Urinary bladder (tissue), 4 donors: ENCODE data around the gene AIFM3. TPM values are rescaled to one million over a fixed set of nuclear protein-coding genes. Genes with fewer than 3 reads are reported as not detected.
"Not testable (repeated sequence)": the region's sequence is repeated elsewhere in the genome, so short reads cannot be mapped to it uniquely, and the experiment has no call there.

Experiments used
- DNase-seq: peaks from one replicate; pipeline ENCODE4 v3.0.0-alpha.2; 2015; ENCODE audit errors: extremely low spot score
- H3K27ac ChIP-seq: one replicate; pipeline ENCODE4 v1.5.1; 2013; ENCODE audit warnings: low read depth, mild to moderate bottlenecking, moderate library complexity
- H3K36me3 ChIP-seq: one replicate; pipeline ENCODE4 v1.6.1; 2013; ENCODE audit warnings: mild to moderate bottlenecking, moderate library complexity; ENCODE audit not compliant: insufficient read depth
- H3K4me1 ChIP-seq: one replicate; pipeline ENCODE4 v1.6.1; 2013; ENCODE audit warnings: mild to moderate bottlenecking, moderate library complexity; ENCODE audit not compliant: insufficient read depth
- H3K4me3 ChIP-seq: one replicate; pipeline ENCODE4 v1.5.1; 2013; ENCODE audit warnings: low read depth, low read length
- WGBS: extraction: QIAGEN DNeasy Blood & Tissue Kit; methylation state at CpG from one replicate; pipeline ENCODE4 v1.1.7; 2013; 5-methylcytosine and 5-hydroxymethylcytosine counted together
- polyA plus RNA-seq: library from polyadenylated mRNA; stranded (reverse); fragments of 200-250 nt; gene quantifications from one replicate; pipeline ENCODE4 v1.2.3, GENCODE V29; 2013
- total RNA-seq: library from RNA; depleted of rRNA; stranded (reverse); fragments of >200 nt; gene quantifications from one replicate; pipeline ENCODE4 v1.2.3, GENCODE V29; 2014
- donor health status: healthy with polysubstance abuse.
- donor health status: healthy.

AIFM3 gene, protein sequence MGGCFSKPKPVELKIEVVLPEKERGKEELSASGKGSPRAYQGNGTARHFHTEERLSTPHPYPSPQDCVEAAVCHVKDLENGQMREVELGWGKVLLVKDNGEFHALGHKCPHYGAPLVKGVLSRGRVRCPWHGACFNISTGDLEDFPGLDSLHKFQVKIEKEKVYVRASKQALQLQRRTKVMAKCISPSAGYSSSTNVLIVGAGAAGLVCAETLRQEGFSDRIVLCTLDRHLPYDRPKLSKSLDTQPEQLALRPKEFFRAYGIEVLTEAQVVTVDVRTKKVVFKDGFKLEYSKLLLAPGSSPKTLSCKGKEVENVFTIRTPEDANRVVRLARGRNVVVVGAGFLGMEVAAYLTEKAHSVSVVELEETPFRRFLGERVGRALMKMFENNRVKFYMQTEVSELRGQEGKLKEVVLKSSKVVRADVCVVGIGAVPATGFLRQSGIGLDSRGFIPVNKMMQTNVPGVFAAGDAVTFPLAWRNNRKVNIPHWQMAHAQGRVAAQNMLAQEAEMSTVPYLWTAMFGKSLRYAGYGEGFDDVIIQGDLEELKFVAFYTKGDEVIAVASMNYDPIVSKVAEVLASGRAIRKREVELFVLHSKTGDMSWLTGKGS
- total RNA-seq (0.53 TPM), polyA plus RNA-seq (2.8 TPM)

DNA sequence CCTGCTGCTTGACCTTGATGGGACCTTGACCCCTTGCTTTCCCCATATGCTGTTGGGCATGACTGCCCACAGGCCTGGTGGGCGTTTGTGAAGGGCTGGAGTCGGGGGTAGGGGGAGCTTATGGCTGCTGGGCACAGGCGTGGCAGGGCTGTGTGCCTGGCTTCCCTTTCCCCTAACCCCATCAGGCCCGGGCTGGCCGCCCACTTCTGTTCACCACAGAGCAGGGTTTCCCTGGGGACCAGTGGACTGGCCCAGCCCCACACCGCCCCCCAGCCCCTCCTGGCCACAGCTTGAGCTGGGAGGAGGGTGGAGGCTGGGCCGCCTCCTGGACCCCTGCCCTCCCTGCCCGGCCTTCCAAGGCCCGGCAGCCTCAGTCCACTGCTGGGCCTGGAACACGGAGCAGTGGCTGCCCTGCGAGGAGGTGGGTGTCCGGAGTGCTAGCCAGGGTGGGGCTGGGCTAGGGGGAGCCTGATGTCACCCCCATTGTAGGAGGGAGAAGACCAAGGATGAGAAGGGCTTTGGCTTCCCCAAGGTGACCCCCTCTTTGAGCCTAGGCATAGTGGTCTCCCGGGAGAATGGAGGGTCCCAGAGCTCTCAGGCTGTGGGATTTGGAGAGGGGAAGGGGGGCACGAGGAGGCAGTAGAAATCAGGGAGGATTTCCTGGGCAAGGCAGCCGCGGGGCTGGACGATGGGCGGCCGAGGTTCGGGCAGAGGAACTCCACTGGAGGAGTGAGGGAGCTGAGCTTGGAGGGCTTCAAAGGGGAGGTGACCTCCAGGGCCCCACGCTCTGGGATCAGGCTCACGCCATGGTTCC lies at the start of gene AIFM3:
AIFM3 (plus strand) TSS at position 373 of the 814 bp plus-strand sequence. CDS start 690 bp downstream, outside the sequence.
- Histone ChIP-seq H3K36me3 (no peaks in the 10 kb centered on the region), H3K4me3 (no peak within 1 kb of the TSS), H3K27ac (no peak within 1 kb of the TSS), H3K4me1 (no peaks in the 10 kb centered on the region)
- no peak for DNase-seq
- WGBS = 59% methylated on average over 22 of the region's 22 CpGs

DNA sequence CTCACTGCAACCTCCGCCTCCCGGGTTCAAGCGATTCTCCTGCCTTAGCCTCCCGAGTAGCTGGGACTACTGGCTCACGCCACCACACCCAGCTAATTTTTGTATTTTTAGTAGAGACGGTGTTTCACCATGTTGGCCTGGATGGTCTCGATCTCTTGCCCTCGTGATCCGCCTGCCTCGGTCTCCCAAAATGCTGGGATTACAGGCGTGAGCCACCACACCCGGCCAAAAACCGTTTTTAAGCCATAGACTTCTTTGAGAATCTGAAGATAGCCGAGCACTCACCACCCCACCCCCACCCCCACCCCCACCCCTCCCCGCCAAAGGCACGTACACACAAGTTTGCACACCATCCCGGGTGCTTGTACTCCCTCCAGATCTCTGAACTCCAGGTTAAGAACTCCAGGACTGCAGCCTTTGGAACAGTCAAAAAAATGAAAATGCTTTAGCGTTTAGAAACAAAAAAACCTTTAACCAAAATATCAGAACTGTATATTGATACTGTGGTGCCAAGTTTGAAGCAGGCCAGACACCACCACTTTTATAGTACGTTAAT lies 48.3 kb upstream of the AIFM3 start:
- no peak for DNase-seq
- 2% methylated on average over 19 of the region's 19 CpGs for WGBS
- Histone ChIP-seq H3K4me3 (peak overlapping the region; percentile 86), H3K4me1 (no peaks in the 10 kb centered on the region), H3K36me3 (no peaks in the 10 kb centered on the region), H3K27ac (no peak overlapping the region)

DNA sequence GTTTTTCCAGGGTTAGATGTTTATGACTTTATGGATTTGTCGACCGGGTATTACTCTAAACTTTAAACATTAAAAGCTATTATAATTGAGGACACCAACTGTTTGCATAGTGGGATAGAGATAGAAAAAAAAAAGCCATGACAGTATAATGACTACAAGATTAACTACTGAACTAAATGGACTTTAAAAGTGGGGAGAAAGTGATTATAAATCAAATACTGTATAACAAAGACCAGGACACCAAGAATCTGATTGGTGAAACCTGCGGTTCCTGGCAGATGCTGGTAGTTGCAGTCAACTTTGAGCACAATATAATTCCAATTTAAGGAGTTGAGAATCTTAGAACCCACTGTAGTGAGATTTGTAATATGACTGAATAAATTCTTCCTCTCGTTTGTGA lies 47.3 kb upstream of the AIFM3 start:
- Histone ChIP-seq H3K36me3 (peaks cover 3% of the 10 kb centered on the region), H3K4me3 (peak overlapping the region; percentile 26), H3K27ac (no peak overlapping the region), H3K4me1 (no peaks in the 10 kb centered on the region)
- DNase-seq = no peak
- 6% methylated on average over 4 of the region's 4 CpGs for WGBS

DNA sequence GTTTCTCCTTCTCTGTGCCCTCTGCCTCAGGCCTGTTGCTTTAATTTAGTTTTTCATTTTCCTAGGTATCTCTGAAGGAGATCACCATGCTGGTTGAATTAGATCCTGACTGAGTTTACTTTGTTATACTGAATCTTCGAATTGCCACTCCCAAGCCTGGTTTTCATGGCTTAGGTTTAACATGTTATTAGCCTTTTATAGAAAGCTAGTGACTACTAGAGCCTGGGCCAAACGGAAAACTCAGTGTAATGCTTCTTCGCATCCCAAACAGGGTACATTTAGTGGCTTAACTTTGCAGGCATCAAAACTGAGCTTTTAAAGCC lies 46.2 kb upstream of the AIFM3 start:
- no peak for DNase-seq
- Histone ChIP-seq H3K36me3 (peaks cover 3% of the 10 kb centered on the region), H3K27ac (no peak overlapping the region), H3K4me3 (no peak overlapping the region), H3K4me1 (no peaks in the 10 kb centered on the region)
- 31% methylated on average over 3 of the region's 3 CpGs for WGBS

DNA sequence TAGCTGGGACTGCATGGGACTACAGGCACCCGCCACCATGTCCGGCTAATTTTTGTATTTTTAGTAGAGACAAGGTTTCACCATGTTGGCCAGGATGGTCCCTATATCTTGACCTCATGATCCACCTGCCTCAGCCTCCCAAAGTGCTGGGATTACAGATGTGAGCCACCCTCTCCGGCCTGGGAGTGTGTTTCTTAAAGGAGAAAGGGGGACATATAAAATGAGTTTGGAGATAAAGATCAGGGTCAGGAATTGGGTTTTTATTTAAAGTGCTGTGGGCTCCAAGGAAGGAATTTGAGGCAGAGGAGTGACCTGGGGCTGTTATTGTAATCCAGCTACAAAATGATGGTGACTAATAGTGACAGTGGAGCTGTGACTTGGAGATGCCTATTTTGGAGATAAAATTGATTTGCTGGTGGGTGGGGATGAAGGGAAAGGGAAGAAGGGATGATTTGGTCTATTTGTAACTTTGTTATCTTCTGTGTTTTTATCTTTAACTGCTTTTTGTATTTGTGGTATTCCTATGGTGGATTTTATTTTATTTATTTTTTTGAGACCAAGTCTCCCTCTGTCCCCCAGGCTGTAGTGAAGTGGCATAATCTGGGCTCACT lies 44.8 kb upstream of the AIFM3 start:
- Histone ChIP-seq H3K36me3 (peaks cover 5% of the 10 kb centered on the region), H3K4me3 (no peak overlapping the region), H3K4me1 (peaks cover 2% of the 10 kb centered on the region), H3K27ac (no peak overlapping the region)
- no peak for DNase-seq
- 71% methylated on average over 3 of the region's 3 CpGs for WGBS

DNA sequence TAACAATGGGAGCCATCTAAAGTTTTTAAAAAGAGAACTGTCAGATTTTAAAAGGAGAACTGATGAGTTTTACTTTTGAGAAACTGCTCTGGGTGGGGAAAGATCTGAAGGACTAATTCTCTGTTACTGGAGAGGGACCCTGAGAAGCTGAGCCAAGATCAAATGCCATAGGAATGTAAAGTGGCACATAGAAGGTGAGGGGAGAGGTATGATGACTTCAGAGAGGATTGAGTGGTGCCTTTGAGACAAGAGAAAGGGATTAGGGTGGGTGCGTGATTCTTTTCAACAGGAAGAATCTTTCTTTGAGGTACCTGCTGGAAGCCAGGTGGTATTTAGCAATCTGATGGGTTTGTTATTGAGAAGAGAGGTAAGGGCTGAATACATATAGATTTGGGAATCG lies 40.8 kb upstream of the AIFM3 start:
- DNase-seq = no peak
- Histone ChIP-seq H3K36me3 (peaks cover 5% of the 10 kb centered on the region), H3K27ac (no peak overlapping the region), H3K4me1 (peaks cover 2% of the 10 kb centered on the region), H3K4me3 (no peak overlapping the region)
- 85% methylated on average over 2 of the region's 2 CpGs for WGBS

DNA sequence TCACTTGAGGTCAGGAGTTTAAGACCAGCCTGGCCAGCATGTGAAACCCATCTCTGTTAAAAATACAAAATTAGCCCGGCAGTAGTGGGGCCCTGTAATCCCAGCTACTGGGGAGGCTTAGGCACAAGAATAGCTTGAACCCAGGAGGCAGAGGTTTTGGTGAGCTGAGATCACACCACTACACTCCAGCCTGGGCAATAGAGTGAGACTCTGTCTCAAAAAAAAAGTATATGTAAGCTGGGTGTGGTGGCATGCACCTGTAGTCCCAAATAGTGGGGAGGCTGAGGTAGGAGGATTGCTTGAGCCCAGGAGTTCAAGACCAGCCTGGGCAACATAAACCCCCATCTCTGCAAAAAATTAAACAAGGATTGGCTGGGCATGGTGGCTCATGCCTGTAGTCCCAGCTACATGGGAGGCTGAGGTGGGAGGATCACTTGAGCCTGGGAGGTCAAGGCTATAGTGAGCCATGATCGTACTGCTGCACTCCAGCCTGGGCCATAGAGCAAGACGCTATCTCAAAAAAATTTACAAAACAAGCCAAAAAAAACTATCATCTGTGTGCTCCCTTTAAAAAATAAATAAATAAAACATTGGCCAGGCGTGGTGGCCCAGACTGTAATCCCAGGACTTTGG lies 39.0 kb upstream of the AIFM3 start:
- 85% methylated on average over 4 of the region's 4 CpGs for WGBS
- no peak for DNase-seq
- Histone ChIP-seq H3K27ac (no peak overlapping the region), H3K4me3 (no peak overlapping the region), H3K36me3 (peaks cover 5% of the 10 kb centered on the region), H3K4me1 (peaks cover 2% of the 10 kb centered on the region)

DNA sequence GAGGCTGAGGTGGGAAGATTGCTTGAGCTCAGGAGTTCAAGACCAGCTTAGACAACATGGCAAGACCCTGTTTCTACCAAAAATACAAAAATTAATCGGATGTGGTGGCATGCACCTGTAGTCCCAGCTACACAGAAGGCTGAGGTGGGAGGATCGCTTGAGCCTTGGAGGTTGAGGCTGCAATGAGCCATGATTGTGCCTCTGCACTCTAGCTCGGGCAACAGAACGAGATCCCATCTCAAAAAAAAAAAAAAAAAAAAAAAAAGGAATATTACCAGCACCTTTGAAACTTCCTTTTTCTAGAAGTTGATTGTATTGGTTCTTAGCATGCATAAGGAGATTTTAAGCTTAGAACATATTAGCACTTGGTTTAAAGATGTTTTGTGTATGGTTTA lies 38.5 kb upstream of the AIFM3 start:
- H3K27ac ChIP-seq = no peak overlapping the region
- DNase-seq = no peak
- peaks cover 2% of the 10 kb centered on the region for H3K4me1 ChIP-seq
- no peak overlapping the region for H3K4me3 ChIP-seq
- peaks cover 5% of the 10 kb centered on the region for H3K36me3 ChIP-seq
- 93% methylated on average over 4 of the region's 4 CpGs for WGBS

DNA sequence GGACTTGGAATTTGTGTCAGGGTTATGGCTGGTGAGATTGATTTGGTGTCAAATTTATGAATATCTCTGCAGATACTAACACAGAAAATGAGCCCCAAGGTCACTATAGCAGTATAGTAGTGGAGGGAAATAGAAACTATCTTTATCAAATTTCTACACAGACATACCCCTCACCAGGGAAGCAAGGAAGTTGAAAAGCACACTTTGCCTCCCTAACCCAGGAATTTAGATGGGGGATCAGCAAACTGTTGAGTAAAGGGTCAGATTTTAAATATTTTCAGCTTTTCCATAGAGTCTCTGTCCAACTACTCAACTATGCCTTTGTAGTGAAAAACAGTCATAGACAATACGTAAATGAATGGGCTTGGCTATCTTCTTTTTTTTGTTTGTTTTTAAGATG lies 37.1 kb upstream of the AIFM3 start:
- WGBS = 95% methylated on average over 1 of the region's 1 CpG
- H3K4me1 ChIP-seq = peaks cover 2% of the 10 kb centered on the region

DNA sequence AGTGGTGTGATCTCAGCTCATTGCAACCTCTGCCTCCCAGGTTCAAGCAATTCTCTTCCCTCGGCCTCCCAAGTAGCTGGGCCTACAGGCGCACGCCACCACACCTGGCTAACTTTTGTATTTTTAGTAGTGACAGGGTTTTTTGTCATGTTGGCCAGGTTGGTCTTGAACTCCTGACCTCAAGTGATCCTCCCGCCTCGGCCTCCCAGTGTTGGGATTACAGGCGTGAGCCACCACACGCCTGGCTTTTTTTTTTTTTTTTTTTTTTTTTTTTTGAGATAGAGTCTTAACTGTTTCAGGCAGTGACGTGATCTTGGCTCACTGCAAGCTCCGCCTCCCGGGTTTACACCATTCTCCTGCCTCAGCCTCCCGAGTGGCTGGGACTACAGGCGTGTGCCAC lies 36.6 kb upstream of the AIFM3 start:
- H3K4me1 ChIP-seq, H3K36me3 ChIP-seq, H3K27ac ChIP-seq, DNase-seq, H3K4me3 ChIP-seq: not testable (repeated sequence)
- 96% methylated on average over 12 of the region's 12 CpGs for WGBS

More for the DNA sequence above, 37.1 kb upstream of the AIFM3 start:
- H3K27ac ChIP-seq = no peak overlapping the region
- H3K4me3 ChIP-seq = no peak overlapping the region
- DNase-seq = no peak
- peaks cover 2% of the 10 kb centered on the region for H3K36me3 ChIP-seq

DNA sequence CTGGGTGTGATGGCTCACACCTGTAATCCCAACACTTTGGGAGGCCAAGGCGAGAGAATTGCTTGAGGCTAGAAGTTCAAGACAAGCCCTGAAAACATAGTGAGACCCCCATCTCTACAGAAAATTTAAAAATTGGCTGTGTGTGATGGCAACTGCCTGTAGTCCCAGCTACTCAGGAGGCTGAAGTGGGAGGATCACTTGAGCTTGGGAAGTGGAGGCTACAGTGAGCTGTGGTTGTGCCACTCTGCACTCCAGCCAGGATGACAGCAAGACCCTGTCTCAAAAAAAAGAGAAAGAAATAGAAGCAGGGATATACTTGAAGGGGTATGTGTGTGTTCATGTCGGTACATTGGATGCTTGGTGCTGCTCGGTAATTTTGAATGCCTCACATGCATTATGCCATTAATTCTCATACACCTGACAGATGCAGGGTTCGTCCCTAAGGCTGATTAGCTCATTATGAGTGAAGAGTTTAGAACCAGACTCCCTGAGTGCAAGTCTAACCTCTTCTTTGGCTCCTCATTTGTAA lies 35.9 kb upstream of the AIFM3 start:
- Histone ChIP-seq H3K4me1 (peaks cover 2% of the 10 kb centered on the region), H3K4me3 (no peak overlapping the region), H3K27ac (no peak overlapping the region), H3K36me3 (peaks cover 2% of the 10 kb centered on the region)
- WGBS = 92% methylated on average over 4 of the region's 4 CpGs
- no peak for DNase-seq

DNA sequence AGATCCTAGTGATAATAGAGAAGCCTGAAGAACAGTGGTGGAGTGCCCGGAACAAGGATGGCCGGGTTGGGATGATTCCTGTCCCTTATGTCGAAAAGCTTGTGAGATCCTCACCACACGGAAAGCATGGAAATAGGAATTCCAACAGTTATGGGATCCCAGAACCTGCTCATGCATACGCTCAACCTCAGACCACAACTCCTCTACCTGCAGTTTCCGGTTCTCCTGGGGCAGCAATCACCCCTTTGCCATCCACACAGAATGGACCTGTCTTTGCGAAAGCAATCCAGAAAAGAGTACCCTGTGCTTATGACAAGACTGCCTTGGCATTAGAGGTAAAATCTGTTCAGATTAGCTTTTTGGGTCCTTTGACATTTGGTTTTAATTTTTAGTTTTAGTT lies 33.1 kb upstream of the AIFM3 start:
- no peak overlapping the region for H3K27ac ChIP-seq
- no peak for DNase-seq
- peaks cover 1% of the 10 kb centered on the region for H3K4me1 ChIP-seq
- no peaks in the 10 kb centered on the region for H3K36me3 ChIP-seq
- 89% methylated on average over 7 of the region's 7 CpGs for WGBS
- no peak overlapping the region for H3K4me3 ChIP-seq

DNA sequence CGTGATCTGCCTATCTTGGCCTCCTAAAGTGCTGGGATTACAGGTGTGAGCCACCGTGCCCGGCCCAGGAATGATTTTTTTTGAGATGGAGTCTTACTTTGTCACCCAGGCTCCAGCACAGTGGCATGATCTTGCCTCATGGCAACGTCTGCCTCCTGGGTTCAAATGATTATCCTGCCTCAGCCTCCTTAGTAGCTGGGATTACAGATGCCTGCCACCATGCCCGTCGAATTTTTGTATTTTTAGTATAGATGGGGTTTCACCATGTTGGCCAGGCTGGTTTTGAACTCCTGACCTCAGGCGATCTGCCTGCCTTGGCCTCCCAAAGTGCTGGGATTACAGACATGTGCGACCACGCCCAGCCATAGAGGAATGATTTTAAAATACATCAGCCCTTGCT lies 32.0 kb upstream of the AIFM3 start:
- H3K27ac ChIP-seq, H3K4me1 ChIP-seq: not testable (repeated sequence)

More for the DNA sequence above, 32.0 kb upstream of the AIFM3 start:
- DNase-seq, H3K36me3 ChIP-seq, H3K4me3 ChIP-seq: not testable (repeated sequence)
- 92% methylated on average over 9 of the region's 9 CpGs for WGBS
